ENCODE data around the gene CSNK2A2.

CSNK2A2 gene

GRCh38 chr16:58170223-58170622 is 27.7 kb downstream of the CSNK2A2 start:
- no peak overlapping the region for H3K4me3 ChIP-seq (ENCODE audit: low read depth, low read length)
- no peaks in the 10 kb centered on the region for H3K4me1 ChIP-seq (ENCODE audit: control insufficient read depth, insufficient read depth, low read length, unreplicated experiment)
- no peak overlapping the region for H2AFZ ChIP-seq (ENCODE audit: low read length, unreplicated experiment)
- no peak overlapping the region for H3K27ac ChIP-seq (ENCODE audit: low read depth, low read length)
- H3K36me3 ChIP-seq (ENCODE audit: insufficient read depth, low read length), result peaks cover 55% of the 10 kb centered on the region
- H3K27me3 ChIP-seq (ENCODE audit: insufficient read depth, low read length), result no peaks in the 10 kb centered on the region
- no peaks in the 10 kb centered on the region for H3K79me2 ChIP-seq (ENCODE audit: control insufficient read depth, insufficient read depth, low read length, unreplicated experiment)

- H3K4me3 ChIP-seq (ENCODE audit: low read depth, low read length), result no peak overlapping the region
Measured at GRCh38 chr16:58160855-58161254, 37.1 kb downstream of the CSNK2A2 start.

GRCh38 chr16:58158725-58159124 is 39.2 kb downstream of the CSNK2A2 start:
- Histone ChIP-seq H3K4me3 (ENCODE audit: low read depth, low read length) (no peak overlapping the region), H3K27me3 (ENCODE audit: insufficient read depth, low read length) (no peaks in the 10 kb centered on the region), H3K36me3 (ENCODE audit: insufficient read depth, low read length) (peaks cover 12% of the 10 kb centered on the region; the same call in 1 of the 2 replicates), H3K27ac (ENCODE audit: low read depth, low read length) (no peak overlapping the region), H3K79me2 (ENCODE audit: control insufficient read depth, insufficient read depth, low read length, unreplicated experiment) (no peaks in the 10 kb centered on the region), H2AFZ (ENCODE audit: low read length, unreplicated experiment) (no peak overlapping the region), H3K4me1 (ENCODE audit: control insufficient read depth, insufficient read depth, low read length, unreplicated experiment) (no peaks in the 10 kb centered on the region)

More at GRCh38 chr16:58160855-58161254, 37.1 kb downstream of the CSNK2A2 start:
- no peaks in the 10 kb centered on the region for H3K79me2 ChIP-seq (ENCODE audit: control insufficient read depth, insufficient read depth, low read length, unreplicated experiment)
- peaks cover 18% of the 10 kb centered on the region for H3K36me3 ChIP-seq (ENCODE audit: insufficient read depth, low read length)
- H3K4me1 ChIP-seq (ENCODE audit: control insufficient read depth, insufficient read depth, low read length, unreplicated experiment), result no peaks in the 10 kb centered on the region
- H3K27ac ChIP-seq (ENCODE audit: low read depth, low read length), result no peak overlapping the region
- H2AFZ ChIP-seq (ENCODE audit: low read length, unreplicated experiment), result no peak overlapping the region
- H3K27me3 ChIP-seq (ENCODE audit: insufficient read depth, low read length), result no peaks in the 10 kb centered on the region

- H3K27ac ChIP-seq (ENCODE audit: low read depth, low read length), result no peak overlapping the region
- H3K27me3 ChIP-seq (ENCODE audit: insufficient read depth, low read length), result no peaks in the 10 kb centered on the region
- H3K36me3 ChIP-seq (ENCODE audit: insufficient read depth, low read length), result peaks cover 6% of the 10 kb centered on the region; the same call in 1 of the 2 replicates
- H2AFZ ChIP-seq (ENCODE audit: low read length, unreplicated experiment), result no peak overlapping the region
- H3K79me2 ChIP-seq (ENCODE audit: control insufficient read depth, insufficient read depth, low read length, unreplicated experiment), result no peaks in the 10 kb centered on the region
- no peaks in the 10 kb centered on the region for H3K4me1 ChIP-seq (ENCODE audit: control insufficient read depth, insufficient read depth, low read length, unreplicated experiment)
- no peak overlapping the region for H3K4me3 ChIP-seq (ENCODE audit: low read depth, low read length)
Measured at GRCh38 chr16:58157951-58158540, 39.9 kb downstream of the CSNK2A2 start.

- H3K27me3 ChIP-seq (ENCODE audit: insufficient read depth, low read length), result no peaks in the 10 kb centered on the region
- H2AFZ ChIP-seq (ENCODE audit: low read length, unreplicated experiment), result no peak overlapping the region
- H3K36me3 ChIP-seq (ENCODE audit: insufficient read depth, low read length), result no peaks in the 10 kb centered on the region
Measured at GRCh38 chr16:58157239-58157638, 40.7 kb downstream of the CSNK2A2 start.

GRCh38 chr16:58155839-58156238 is 42.1 kb downstream of the CSNK2A2 start:
- no peak overlapping the region for H3K27ac ChIP-seq (ENCODE audit: low read depth, low read length)
- no peaks in the 10 kb centered on the region for H3K27me3 ChIP-seq (ENCODE audit: insufficient read depth, low read length)
- no peaks in the 10 kb centered on the region for H3K79me2 ChIP-seq (ENCODE audit: control insufficient read depth, insufficient read depth, low read length, unreplicated experiment)
- no peak overlapping the region for H2AFZ ChIP-seq (ENCODE audit: low read length, unreplicated experiment)
- H3K4me3 ChIP-seq (ENCODE audit: low read depth, low read length), result no peak overlapping the region
- H3K36me3 ChIP-seq (ENCODE audit: insufficient read depth, low read length), result no peaks in the 10 kb centered on the region
- H3K4me1 ChIP-seq (ENCODE audit: control insufficient read depth, insufficient read depth, low read length, unreplicated experiment), result no peaks in the 10 kb centered on the region

More at GRCh38 chr16:58157239-58157638, 40.7 kb downstream of the CSNK2A2 start:
- H3K4me3 ChIP-seq (ENCODE audit: low read depth, low read length), result no peak overlapping the region
- H3K27ac ChIP-seq (ENCODE audit: low read depth, low read length), result no peak overlapping the region
- H3K79me2 ChIP-seq (ENCODE audit: control insufficient read depth, insufficient read depth, low read length, unreplicated experiment), result no peaks in the 10 kb centered on the region
- no peaks in the 10 kb centered on the region for H3K4me1 ChIP-seq (ENCODE audit: control insufficient read depth, insufficient read depth, low read length, unreplicated experiment)

GRCh38 chr16:58154345-58154744 is 43.6 kb downstream of the CSNK2A2 start:
- no peak overlapping the region for H3K4me3 ChIP-seq (ENCODE audit: low read depth, low read length)
- no peaks in the 10 kb centered on the region for H3K4me1 ChIP-seq (ENCODE audit: control insufficient read depth, insufficient read depth, low read length, unreplicated experiment)
- H2AFZ ChIP-seq (ENCODE audit: low read length, unreplicated experiment), result no peak overlapping the region
- no peaks in the 10 kb centered on the region for H3K36me3 ChIP-seq (ENCODE audit: insufficient read depth, low read length)
- no peak overlapping the region for H3K27ac ChIP-seq (ENCODE audit: low read depth, low read length)
- H3K79me2 ChIP-seq (ENCODE audit: control insufficient read depth, insufficient read depth, low read length, unreplicated experiment), result no peaks in the 10 kb centered on the region
- H3K27me3 ChIP-seq (ENCODE audit: insufficient read depth, low read length), result no peaks in the 10 kb centered on the region

- H3K4me1 ChIP-seq (ENCODE audit: control insufficient read depth, insufficient read depth, low read length, unreplicated experiment), result no peaks in the 10 kb centered on the region
- H3K79me2 ChIP-seq (ENCODE audit: control insufficient read depth, insufficient read depth, low read length, unreplicated experiment), result no peaks in the 10 kb centered on the region
- H2AFZ ChIP-seq (ENCODE audit: low read length, unreplicated experiment), result no peak overlapping the region
- no peaks in the 10 kb centered on the region for H3K27me3 ChIP-seq (ENCODE audit: insufficient read depth, low read length)
- no peak overlapping the region for H3K27ac ChIP-seq (ENCODE audit: low read depth, low read length)
- no peak overlapping the region for H3K4me3 ChIP-seq (ENCODE audit: low read depth, low read length)
- H3K36me3 ChIP-seq (ENCODE audit: insufficient read depth, low read length), result no peaks in the 10 kb centered on the region
Measured at GRCh38 chr16:58152246-58152868, 45.5 kb downstream of the CSNK2A2 start.

GRCh38 chr16:58148526-58148925 is 49.4 kb downstream of the CSNK2A2 start:
- Histone ChIP-seq H3K79me2 (ENCODE audit: control insufficient read depth, insufficient read depth, low read length, unreplicated experiment) (no peaks in the 10 kb centered on the region), H3K4me1 (ENCODE audit: control insufficient read depth, insufficient read depth, low read length, unreplicated experiment) (no peaks in the 10 kb centered on the region), H3K27ac (ENCODE audit: low read depth, low read length) (no peak overlapping the region), H3K4me3 (ENCODE audit: low read depth, low read length) (no peak overlapping the region), H3K27me3 (ENCODE audit: insufficient read depth, low read length) (no peaks in the 10 kb centered on the region), H2AFZ (ENCODE audit: low read length, unreplicated experiment) (no peak overlapping the region), H3K36me3 (ENCODE audit: insufficient read depth, low read length) (no peaks in the 10 kb centered on the region)

GRCh38 chr16:58148099-58148498 is 49.8 kb downstream of the CSNK2A2 start:
- Histone ChIP-seq H3K79me2 (ENCODE audit: control insufficient read depth, insufficient read depth, low read length, unreplicated experiment) (no peaks in the 10 kb centered on the region), H2AFZ (ENCODE audit: low read length, unreplicated experiment) (no peak overlapping the region), H3K27ac (ENCODE audit: low read depth, low read length) (no peak overlapping the region), H3K4me1 (ENCODE audit: control insufficient read depth, insufficient read depth, low read length, unreplicated experiment) (no peaks in the 10 kb centered on the region), H3K4me3 (ENCODE audit: low read depth, low read length) (no peak overlapping the region), H3K27me3 (ENCODE audit: insufficient read depth, low read length) (no peaks in the 10 kb centered on the region), H3K36me3 (ENCODE audit: insufficient read depth, low read length) (no peaks in the 10 kb centered on the region)

GRCh38 chr16:58138852-58139251 is 59.1 kb downstream of the CSNK2A2 start:
- no peaks in the 10 kb centered on the region for H3K36me3 ChIP-seq (ENCODE audit: insufficient read depth, low read length)
- H3K27me3 ChIP-seq (ENCODE audit: insufficient read depth, low read length), result no peaks in the 10 kb centered on the region
- H3K79me2 ChIP-seq (ENCODE audit: control insufficient read depth, insufficient read depth, low read length, unreplicated experiment), result no peaks in the 10 kb centered on the region
- no peak overlapping the region for H3K4me3 ChIP-seq (ENCODE audit: low read depth, low read length)
- no peak overlapping the region for H2AFZ ChIP-seq (ENCODE audit: low read length, unreplicated experiment)
- no peak overlapping the region for H3K27ac ChIP-seq (ENCODE audit: low read depth, low read length)
- H3K4me1 ChIP-seq (ENCODE audit: control insufficient read depth, insufficient read depth, low read length, unreplicated experiment), result no peaks in the 10 kb centered on the region

All from ACC112 (cell line).